WI38 (cell line): ENCODE data around the gene B4GALNT2.
"Not testable (repeated sequence)": the region's sequence is repeated elsewhere in the genome, so short reads cannot be mapped to it uniquely, and the experiment has no call there.

ENCODE experiments used
- H3K4me3 ChIP-seq: 2 replicates; pipeline ENCODE4 v1.5.1; 2011; ENCODE audit warnings: low read depth, mild to moderate bottlenecking, control low read depth, low read length
- TF ChIP-seq, protein P1 (sequence below): IDR thresholded peaks from 2 replicates; pipeline ENCODE4 v1.5.1; 2012; ENCODE audit warnings: low read depth, mild to moderate bottlenecking, control low read depth, low read length

The B4GALNT2 gene

GRCh38 chr17:49093131-49093530, 39.4 kb upstream of the B4GALNT2 start:
- TF ChIP-seq, protein P1, sequence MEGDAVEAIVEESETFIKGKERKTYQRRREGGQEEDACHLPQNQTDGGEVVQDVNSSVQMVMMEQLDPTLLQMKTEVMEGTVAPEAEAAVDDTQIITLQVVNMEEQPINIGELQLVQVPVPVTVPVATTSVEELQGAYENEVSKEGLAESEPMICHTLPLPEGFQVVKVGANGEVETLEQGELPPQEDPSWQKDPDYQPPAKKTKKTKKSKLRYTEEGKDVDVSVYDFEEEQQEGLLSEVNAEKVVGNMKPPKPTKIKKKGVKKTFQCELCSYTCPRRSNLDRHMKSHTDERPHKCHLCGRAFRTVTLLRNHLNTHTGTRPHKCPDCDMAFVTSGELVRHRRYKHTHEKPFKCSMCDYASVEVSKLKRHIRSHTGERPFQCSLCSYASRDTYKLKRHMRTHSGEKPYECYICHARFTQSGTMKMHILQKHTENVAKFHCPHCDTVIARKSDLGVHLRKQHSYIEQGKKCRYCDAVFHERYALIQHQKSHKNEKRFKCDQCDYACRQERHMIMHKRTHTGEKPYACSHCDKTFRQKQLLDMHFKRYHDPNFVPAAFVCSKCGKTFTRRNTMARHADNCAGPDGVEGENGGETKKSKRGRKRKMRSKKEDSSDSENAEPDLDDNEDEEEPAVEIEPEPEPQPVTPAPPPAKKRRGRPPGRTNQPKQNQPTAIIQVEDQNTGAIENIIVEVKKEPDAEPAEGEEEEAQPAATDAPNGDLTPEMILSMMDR: no peak
- H3K4me3 ChIP-seq: no peak overlapping the region

GRCh38 chr17:49100601-49101000, 32.0 kb upstream of the B4GALNT2 start:
- TF ChIP-seq, protein P1: no peak
- H3K4me3 ChIP-seq: no peak overlapping the region

- TF ChIP-seq, protein P1: no peak
- H3K4me3 ChIP-seq: no peak overlapping the region
Measured at GRCh38 chr17:49101054-49101534, 31.5 kb upstream of the B4GALNT2 start.

- H3K4me3 ChIP-seq: not testable (repeated sequence)
Measured at GRCh38 chr17:49103360-49103759, 29.2 kb upstream of the B4GALNT2 start.

GRCh38 chr17:49104511-49105074, 28.0 kb upstream of the B4GALNT2 start:
- TF ChIP-seq, protein P1: no peak
- H3K4me3 ChIP-seq: no peak overlapping the region

DNA sequence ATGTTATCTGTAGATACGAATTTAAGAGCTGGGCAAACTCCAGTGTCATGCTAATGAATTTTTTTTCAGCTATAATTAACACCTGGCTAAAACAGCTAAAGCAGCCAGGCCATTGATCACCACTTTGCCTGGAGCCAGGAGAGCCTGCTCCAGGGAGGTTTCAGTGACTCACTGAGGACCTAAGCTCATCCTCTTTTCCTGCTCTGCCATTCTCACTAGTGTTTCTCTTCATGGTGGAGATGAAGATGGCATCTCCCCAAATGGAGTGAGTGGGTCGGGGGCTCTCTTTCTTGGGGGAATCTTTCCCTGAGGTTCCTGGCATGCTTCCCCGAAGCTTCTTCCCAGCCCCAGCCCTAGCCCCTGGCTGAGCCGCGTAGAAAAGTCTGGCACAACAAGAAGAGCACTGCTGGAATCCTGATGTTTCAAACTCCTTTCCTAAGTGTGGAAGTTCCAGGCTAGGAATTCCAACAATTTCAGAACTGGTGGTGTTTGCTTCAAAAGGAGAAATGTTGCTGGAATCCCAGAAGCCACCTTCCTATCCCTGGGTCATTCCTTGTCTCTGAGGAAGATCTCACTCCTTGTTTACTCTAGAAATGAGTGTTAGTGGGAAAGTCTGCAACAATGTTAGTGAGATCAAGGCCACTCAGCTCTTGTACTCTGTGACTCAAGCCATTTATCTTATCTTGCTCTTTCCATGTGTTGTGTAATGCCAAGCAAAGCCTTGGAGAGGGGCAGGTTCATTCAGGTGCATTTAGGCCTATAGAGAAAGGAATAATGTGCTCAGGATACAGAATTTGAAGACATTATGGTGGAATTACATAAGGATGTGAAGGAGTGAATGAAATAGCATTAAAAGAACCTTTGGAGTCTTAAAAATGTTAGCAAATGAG, 26.0 kb upstream of the B4GALNT2 start:
- H3K4me3 ChIP-seq: no peak overlapping the region
- TF ChIP-seq, protein P1: no peak

GRCh38 chr17:49107211-49107557, 25.4 kb upstream of the B4GALNT2 start:
- TF ChIP-seq, protein P1: no peak
- H3K4me3 ChIP-seq: no peak overlapping the region
